Brain microvascular endothelial cell (primary cell): Measurements from ENCODE around the gene RDH11.
A peak's percentile ranks its signal among the peaks of the same experiment; 100 is the strongest.

Source experiments
- DNase-seq: peaks from one replicate; pipeline ENCODE4 v3.0.0-alpha.2; 2020
- H3K27ac ChIP-seq: fragments of 250-450 bp; sonication (Bioruptor Pico); 2 replicates; pipeline ENCODE4 v1.5.1; 2020; ENCODE audit warnings: mild to moderate bottlenecking, moderate library complexity
- H3K27me3 ChIP-seq: fragments of 250-450 bp; sonication (Bioruptor Pico); replicated peaks from 2 replicates; pipeline ENCODE4 v1.5.1; 2020; ENCODE audit warnings: mild to moderate bottlenecking
- H3K36me3 ChIP-seq: fragments of 250-450 bp; sonication (Bioruptor Pico); replicated peaks from 2 replicates; pipeline ENCODE4 v1.5.1; 2020; ENCODE audit warnings: mild to moderate bottlenecking
- H3K4me3 ChIP-seq: 2 replicates; pipeline ENCODE4 v1.5.1; 2011; ENCODE audit warnings: low read depth, mild to moderate bottlenecking, control low read depth, low read length, moderate library complexity
- in situ Hi-C: cut with HindIII; loops from 2 replicates; pipeline ENCODE4 v1.10.0; 2017; ENCODE audit warnings: low sequenced_read_pairs, low pct_ligation_motif_present
- TF ChIP-seq, protein P1 (sequence below): IDR thresholded peaks from 2 replicates; pipeline ENCODE4 v1.5.1; 2011; ENCODE audit warnings: low read depth, mild to moderate bottlenecking, moderate library complexity, low read length, control low read depth, inconsistent platforms; ENCODE audit errors: missing control alignments

The RDH11 gene

DNA sequence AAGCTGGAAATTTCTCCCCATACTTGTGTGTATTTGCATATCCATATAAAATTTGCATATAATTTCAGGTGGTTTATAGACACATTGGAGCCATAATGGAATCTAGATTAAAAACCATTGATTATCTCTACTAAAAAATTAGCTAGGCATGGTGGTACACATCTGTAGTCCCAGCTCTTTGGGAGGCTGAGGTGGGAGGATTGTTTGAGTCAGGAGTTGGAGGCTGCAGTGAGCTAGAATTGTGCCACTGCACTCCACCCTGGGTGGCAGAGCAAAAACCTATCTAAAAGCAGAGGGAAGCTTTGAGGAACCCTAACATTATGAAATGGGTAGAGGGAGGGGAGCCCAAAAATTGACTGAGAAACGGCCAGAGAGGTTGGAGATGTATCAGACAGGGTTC is 2.6 kb upstream of the RDH11 start:
- no peak overlapping the region for H3K4me3 ChIP-seq
- no peak for DNase-seq
- in situ Hi-C loops: no loop called here
- no peaks in the 10 kb centered on the region for H3K36me3 ChIP-seq
- H3K27me3 ChIP-seq: no peaks in the 10 kb centered on the region
- TF ChIP-seq, protein P1, sequence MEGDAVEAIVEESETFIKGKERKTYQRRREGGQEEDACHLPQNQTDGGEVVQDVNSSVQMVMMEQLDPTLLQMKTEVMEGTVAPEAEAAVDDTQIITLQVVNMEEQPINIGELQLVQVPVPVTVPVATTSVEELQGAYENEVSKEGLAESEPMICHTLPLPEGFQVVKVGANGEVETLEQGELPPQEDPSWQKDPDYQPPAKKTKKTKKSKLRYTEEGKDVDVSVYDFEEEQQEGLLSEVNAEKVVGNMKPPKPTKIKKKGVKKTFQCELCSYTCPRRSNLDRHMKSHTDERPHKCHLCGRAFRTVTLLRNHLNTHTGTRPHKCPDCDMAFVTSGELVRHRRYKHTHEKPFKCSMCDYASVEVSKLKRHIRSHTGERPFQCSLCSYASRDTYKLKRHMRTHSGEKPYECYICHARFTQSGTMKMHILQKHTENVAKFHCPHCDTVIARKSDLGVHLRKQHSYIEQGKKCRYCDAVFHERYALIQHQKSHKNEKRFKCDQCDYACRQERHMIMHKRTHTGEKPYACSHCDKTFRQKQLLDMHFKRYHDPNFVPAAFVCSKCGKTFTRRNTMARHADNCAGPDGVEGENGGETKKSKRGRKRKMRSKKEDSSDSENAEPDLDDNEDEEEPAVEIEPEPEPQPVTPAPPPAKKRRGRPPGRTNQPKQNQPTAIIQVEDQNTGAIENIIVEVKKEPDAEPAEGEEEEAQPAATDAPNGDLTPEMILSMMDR: no peak
- H3K27ac ChIP-seq: no peak overlapping the region

DNA sequence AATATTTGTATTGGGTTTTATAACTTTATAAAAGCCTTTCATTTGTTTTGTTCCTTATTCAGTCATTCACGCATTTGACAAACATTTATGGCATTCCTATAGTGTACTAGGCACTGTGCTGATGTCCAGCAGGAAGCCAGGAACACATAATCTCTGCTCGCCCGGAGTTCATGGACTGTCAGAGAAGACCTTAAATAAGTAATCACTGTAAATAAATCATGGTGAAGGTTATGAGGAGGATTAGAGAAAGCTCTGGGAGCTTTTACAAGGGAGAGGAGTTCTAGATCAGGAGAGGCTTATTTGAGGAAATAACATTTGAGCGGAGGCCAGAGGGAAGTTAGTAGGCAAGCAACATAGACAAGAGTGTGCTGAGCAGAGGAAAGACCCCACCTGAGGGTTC is 1.4 kb upstream of the RDH11 start:
- Histone ChIP-seq H3K4me3 (no peak overlapping the region), H3K27me3 (no peaks in the 10 kb centered on the region), H3K36me3 (peaks cover 4% of the 10 kb centered on the region), H3K27ac (no peak overlapping the region)
- TF ChIP-seq, protein P1: no peak
- no peak for DNase-seq
- in situ Hi-C loops: no loop called here

DNA sequence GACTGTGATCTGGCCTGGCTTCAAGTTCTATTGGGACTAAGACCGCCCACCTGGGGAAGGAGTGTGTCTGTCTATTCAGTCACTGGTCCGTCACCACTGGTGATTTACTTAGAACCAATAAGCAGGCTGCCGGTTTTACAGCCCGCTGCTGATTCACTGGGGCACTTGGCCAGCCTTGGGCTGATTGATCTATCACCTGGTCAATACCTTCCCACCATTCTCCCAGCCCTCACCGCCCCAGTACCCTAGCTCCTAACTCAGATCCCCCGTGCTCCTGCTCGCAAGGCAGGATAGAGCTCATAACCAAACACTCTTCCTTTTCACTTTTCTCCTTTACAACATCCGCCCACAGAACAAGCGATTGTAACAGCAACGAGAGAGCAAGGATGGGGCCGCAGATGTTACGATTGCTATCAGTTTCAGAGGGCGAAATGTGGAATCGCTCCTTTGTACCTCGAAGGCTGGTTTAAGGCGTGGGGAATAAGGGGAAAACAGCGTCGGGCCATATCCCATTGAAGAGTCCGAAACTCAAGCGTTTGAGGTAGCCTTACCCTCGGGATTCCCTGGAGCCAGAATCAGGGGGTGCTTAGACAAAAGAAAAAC is 672 bp downstream of the RDH11 start:
- DNase-seq: peak; percentile 95
- H3K27ac ChIP-seq: peak overlapping the region; percentile 85
- no peaks in the 10 kb centered on the region for H3K27me3 ChIP-seq
- TF ChIP-seq, protein P1: no peak
- in situ Hi-C loops: no loop called here
- H3K36me3 ChIP-seq: peaks cover 25% of the 10 kb centered on the region
- peak overlapping the region; percentile 96 for H3K4me3 ChIP-seq

DNA sequence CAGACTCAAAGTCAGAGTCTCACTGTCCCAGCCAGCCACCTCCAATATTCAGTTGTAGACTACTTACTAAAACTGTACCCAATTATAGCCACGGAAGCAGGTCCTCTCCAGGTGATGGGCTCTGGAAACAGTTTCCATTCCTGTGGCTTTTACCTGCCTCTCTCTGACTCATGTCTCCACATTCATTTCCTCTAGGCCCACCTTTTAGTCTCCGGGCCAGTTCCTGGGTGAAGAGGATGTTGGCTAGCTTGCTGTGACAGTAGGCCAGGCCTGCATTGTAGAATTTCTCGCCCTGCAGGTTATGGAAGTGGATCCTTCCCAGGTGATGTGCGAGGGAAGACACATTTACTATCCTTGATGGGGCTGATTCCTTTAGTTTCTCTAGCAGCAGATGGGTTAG is 5.6 kb downstream of the RDH11 start:
- Histone ChIP-seq H3K27ac (no peak overlapping the region), H3K27me3 (no peaks in the 10 kb centered on the region), H3K4me3 (no peak overlapping the region), H3K36me3 (peaks cover 68% of the 10 kb centered on the region)
- in situ Hi-C loops: no loop called here
- DNase-seq: no peak
- TF ChIP-seq, protein P1: no peak

DNA sequence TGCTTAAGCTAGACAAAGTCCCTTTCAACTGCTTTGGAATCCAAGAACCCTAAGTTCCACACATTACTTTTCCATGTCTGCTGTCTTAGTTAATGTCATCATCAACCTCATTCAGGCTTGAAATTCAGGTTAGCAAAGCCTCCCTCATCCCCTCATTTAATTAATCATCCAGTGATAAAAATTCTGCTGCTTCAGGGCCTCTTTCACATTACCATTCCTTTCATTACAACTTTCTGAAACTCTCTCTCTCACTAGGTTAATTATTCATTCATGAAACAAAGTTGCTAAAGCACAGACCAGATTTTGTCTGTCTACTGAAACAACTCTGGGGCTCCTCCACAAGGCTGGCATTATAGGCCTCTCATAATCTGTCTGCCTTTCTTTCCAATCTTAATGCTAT is 11.7 kb downstream of the RDH11 start:
- no peak overlapping the region for H3K27ac ChIP-seq
- no peak for DNase-seq
- H3K36me3 ChIP-seq: peaks cover 63% of the 10 kb centered on the region
- in situ Hi-C loops: no loop called here
- TF ChIP-seq, protein P1: no peak
- H3K27me3 ChIP-seq: no peaks in the 10 kb centered on the region
- H3K4me3 ChIP-seq: no peak overlapping the region

DNA sequence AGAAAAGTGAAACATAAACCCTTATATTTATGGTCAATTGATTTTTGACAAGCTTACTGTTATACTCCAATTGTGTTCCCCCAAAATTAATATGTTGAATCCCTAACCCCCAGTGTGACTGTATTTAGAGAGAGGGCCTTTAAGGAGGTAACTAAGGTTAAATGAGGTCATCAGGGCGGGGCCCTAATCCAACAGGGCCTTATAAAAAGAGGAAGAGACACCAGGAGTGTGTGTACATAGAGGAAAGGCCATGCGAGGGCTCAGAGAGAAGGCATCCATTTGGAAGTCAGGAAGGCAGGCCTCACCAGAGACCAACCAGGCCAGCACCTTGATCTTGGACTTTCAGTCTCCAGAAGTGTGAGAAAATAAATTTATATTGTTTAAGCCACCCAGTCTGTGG is 14.6 kb downstream of the RDH11 start:
- Histone ChIP-seq H3K4me3 (no peak overlapping the region), H3K36me3 (peaks cover 55% of the 10 kb centered on the region), H3K27ac (no peak overlapping the region), H3K27me3 (no peaks in the 10 kb centered on the region)
- in situ Hi-C loops: no loop called here
- TF ChIP-seq, protein P1: no peak
- no peak for DNase-seq
